Measurements from ENCODE around the gene ZC3H18.

GRCh38 chr16:88629835-88630234 is 59.6 kb downstream of the ZC3H18 start:
- TF ChIP-seq, protein P1, sequence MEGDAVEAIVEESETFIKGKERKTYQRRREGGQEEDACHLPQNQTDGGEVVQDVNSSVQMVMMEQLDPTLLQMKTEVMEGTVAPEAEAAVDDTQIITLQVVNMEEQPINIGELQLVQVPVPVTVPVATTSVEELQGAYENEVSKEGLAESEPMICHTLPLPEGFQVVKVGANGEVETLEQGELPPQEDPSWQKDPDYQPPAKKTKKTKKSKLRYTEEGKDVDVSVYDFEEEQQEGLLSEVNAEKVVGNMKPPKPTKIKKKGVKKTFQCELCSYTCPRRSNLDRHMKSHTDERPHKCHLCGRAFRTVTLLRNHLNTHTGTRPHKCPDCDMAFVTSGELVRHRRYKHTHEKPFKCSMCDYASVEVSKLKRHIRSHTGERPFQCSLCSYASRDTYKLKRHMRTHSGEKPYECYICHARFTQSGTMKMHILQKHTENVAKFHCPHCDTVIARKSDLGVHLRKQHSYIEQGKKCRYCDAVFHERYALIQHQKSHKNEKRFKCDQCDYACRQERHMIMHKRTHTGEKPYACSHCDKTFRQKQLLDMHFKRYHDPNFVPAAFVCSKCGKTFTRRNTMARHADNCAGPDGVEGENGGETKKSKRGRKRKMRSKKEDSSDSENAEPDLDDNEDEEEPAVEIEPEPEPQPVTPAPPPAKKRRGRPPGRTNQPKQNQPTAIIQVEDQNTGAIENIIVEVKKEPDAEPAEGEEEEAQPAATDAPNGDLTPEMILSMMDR (IDR thresholded peaks at IDR 0.05): no peak
- no peak for TF ChIP-seq POLR2A (IDR thresholded peaks at IDR 0.05)

Measured in ovary (tissue), 3 donors.